ENCODE measurements around the gene CMPK2. TPM values are rescaled to one million over a fixed set of nuclear protein-coding genes. Genes with fewer than 3 reads are reported as not detected.

The CMPK2 gene
- total RNA-seq, 1 donor from 2014 or later = 36.6 TPM

GRCh38 chr2:6845903-6846302 lies 19.8 kb downstream of the CMPK2 start:
- no peak for DNase-seq (ENCODE audit: extremely low read depth, low read depth, low spot score)

GRCh38 chr2:6845312-6845711 lies 20.4 kb downstream of the CMPK2 start:
- DNase-seq (ENCODE audit: extremely low read depth, low read depth, low spot score) = no peak

- DNase-seq (ENCODE audit: extremely low read depth, low read depth, low spot score) = no peak
These were observed 24.0 kb downstream of the CMPK2 start for GRCh38 chr2:6841537-6842287.

GRCh38 chr2:6838673-6839319 lies 26.9 kb downstream of the CMPK2 start:
- no peak for DNase-seq (ENCODE audit: extremely low read depth, low read depth, low spot score)

- DNase-seq (ENCODE audit: extremely low read depth, low read depth, low spot score) = no peak
These were observed 30.2 kb downstream of the CMPK2 start for GRCh38 chr2:6835467-6835866.

- DNase-seq (ENCODE audit: extremely low read depth, low read depth, low spot score) = no peak
These were observed 31.5 kb downstream of the CMPK2 start for GRCh38 chr2:6834163-6834562.

- DNase-seq (ENCODE audit: extremely low read depth, low read depth, low spot score) = no peak
These were observed 32.5 kb downstream of the CMPK2 start for GRCh38 chr2:6833300-6833604.

GRCh38 chr2:6832596-6833299 lies 33.0 kb downstream of the CMPK2 start:
- no peak for DNase-seq (ENCODE audit: extremely low read depth, low read depth, low spot score)

GRCh38 chr2:6831229-6831628 lies 34.5 kb downstream of the CMPK2 start:
- DNase-seq (ENCODE audit: extremely low read depth, low read depth, low spot score) = no peak

- DNase-seq (ENCODE audit: extremely low read depth, low read depth, low spot score) = peak; percentile 69
These were observed 37.5 kb downstream of the CMPK2 start for GRCh38 chr2:6828299-6828584.

- no peak for DNase-seq (ENCODE audit: extremely low read depth, low read depth, low spot score)
These were observed 38.0 kb downstream of the CMPK2 start for GRCh38 chr2:6827566-6828298.

- DNase-seq (ENCODE audit: extremely low read depth, low read depth, low spot score) = peak; percentile 81
These were observed 39.4 kb downstream of the CMPK2 start for GRCh38 chr2:6826081-6826913.

- no peak for DNase-seq (ENCODE audit: extremely low read depth, low read depth, low spot score)
These were observed 40.7 kb downstream of the CMPK2 start for GRCh38 chr2:6824962-6825361.

- no peak for DNase-seq (ENCODE audit: extremely low read depth, low read depth, low spot score)
These were observed 42.6 kb downstream of the CMPK2 start for GRCh38 chr2:6823111-6823510.

GRCh38 chr2:6822406-6822805 lies 43.3 kb downstream of the CMPK2 start:
- no peak for DNase-seq (ENCODE audit: extremely low read depth, low read depth, low spot score)

- DNase-seq (ENCODE audit: extremely low read depth, low read depth, low spot score) = no peak
These were observed 44.7 kb downstream of the CMPK2 start for GRCh38 chr2:6820903-6821584.

- DNase-seq (ENCODE audit: extremely low read depth, low read depth, low spot score) = no peak
These were observed 45.5 kb downstream of the CMPK2 start for GRCh38 chr2:6820236-6820635.

- no peak for DNase-seq (ENCODE audit: extremely low read depth, low read depth, low spot score)
These were observed 46.0 kb downstream of the CMPK2 start for GRCh38 chr2:6819668-6820067.

- DNase-seq (ENCODE audit: extremely low read depth, low read depth, low spot score) = no peak
These were observed 47.7 kb downstream of the CMPK2 start for GRCh38 chr2:6818012-6818411.

- no peak for DNase-seq (ENCODE audit: extremely low read depth, low read depth, low spot score)
These were observed 50.8 kb downstream of the CMPK2 start for GRCh38 chr2:6814869-6815268.

Data from glomerular endothelial cell (primary cell).